Measurements from ENCODE around the gene SLC9A3.

Gene SLC9A3

DNA sequence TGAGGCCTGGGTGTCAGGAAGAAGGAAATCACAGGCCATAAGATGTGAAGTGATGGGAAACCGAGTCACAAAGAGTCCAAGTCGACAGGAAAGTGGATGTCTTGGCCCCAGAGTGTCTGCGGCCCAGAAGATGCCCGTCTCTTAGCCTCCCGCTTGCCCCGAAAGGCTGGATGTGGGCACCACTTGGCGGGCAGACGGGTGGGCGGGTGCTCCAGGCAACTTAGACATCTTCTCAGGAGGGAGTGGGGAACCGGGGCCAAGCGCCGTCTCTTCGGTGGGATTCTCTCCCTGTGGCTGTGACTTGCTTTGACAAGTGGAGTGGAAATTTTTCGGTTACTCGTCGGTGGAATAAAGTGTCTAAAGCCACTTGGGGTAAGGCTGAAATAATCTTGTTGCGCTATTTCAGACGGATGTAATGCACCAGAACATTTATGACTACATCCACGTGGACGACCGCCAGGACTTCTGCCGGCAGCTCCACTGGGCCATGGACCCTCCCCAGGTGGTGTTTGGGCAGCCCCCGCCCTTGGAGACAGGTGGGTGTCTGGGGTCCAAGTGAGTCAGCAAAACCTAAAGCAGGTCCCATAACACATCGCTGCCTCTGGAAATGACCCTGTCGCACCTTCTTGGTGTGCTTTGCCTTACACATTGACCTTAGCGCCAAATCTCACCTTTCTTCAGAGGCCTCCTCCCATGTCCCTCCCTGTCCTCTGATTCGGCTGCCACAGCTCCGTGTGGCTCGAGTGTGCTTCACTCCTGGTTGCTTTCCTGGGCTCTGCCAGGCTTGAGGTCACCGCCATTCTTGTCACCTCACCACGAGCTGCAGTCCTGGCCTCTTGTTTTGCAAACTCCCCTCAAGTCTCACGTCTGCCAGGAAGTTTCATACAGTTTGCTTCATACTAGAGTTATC, 101.7 kb downstream of the SLC9A3 start:
- ChIA-PET CTCF (no interaction called here), POLR2A (interaction anchor here (0.8 to 1.1 kb wide), 2 partner anchors 8 to 16 kb away, joined by 3 to 5 read pairs; no protein-coding TSS in a partner anchor)
- no peak for DNase-seq (ENCODE audit: extremely low spot score)
- TF ChIP-seq FOXK2 (IDR thresholded peaks at IDR 0.05) (no peak), HDGF (IDR thresholded peaks at IDR 0.05; ENCODE audit: borderline replicate concordance) (no peak), FOXA1 (IDR thresholded peaks at IDR 0.05) (no peak), L3MBTL2 (conservative IDR thresholded peaks at IDR 0.05) (no peak), CTBP1 (IDR thresholded peaks at IDR 0.05; ENCODE audit: borderline replicate concordance) (no peak), TARDBP (IDR thresholded peaks at IDR 0.05) (no peak), ZNF384 (IDR thresholded peaks at IDR 0.05) (no peak), BHLHE40 (IDR thresholded peaks at IDR 0.05; ENCODE audit: borderline replicate concordance) (no peak), ELF4 (IDR thresholded peaks at IDR 0.05) (no peak)
- TF ChIP-seq, protein P1, sequence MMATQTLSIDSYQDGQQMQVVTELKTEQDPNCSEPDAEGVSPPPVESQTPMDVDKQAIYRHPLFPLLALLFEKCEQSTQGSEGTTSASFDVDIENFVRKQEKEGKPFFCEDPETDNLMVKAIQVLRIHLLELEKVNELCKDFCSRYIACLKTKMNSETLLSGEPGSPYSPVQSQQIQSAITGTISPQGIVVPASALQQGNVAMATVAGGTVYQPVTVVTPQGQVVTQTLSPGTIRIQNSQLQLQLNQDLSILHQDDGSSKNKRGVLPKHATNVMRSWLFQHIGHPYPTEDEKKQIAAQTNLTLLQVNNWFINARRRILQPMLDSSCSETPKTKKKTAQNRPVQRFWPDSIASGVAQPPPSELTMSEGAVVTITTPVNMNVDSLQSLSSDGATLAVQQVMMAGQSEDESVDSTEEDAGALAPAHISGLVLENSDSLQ (IDR thresholded peaks at IDR 0.05) = no peak

DNA sequence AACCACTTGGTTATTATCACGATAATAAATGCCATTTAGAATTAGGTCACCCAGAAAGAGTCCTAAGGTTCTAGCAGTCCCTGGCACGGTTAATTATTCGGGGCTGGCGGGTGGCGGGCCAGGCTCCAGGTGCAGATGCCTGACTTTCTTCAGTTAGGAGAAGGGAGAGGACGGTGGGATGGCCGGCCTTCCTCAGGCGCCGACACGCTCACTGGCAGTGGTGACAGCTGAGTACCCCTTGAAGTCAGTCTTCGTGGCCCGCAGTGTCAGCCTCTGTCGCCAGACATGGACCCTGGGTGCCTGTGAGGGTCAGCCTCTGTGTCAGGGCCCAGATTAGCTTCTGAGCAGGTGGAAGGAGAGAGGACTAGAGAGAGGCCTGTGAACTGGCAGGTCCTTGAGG, 102.3 kb downstream of the SLC9A3 start:
- ChIA-PET POLR2A (no interaction called here), CTCF (no interaction called here)
- DNase-seq (ENCODE audit: extremely low spot score) = no peak
- TF ChIP-seq HDGF (IDR thresholded peaks at IDR 0.05; ENCODE audit: borderline replicate concordance) = no peak
- TF ChIP-seq, protein P1 (IDR thresholded peaks at IDR 0.05) = no peak

DNA sequence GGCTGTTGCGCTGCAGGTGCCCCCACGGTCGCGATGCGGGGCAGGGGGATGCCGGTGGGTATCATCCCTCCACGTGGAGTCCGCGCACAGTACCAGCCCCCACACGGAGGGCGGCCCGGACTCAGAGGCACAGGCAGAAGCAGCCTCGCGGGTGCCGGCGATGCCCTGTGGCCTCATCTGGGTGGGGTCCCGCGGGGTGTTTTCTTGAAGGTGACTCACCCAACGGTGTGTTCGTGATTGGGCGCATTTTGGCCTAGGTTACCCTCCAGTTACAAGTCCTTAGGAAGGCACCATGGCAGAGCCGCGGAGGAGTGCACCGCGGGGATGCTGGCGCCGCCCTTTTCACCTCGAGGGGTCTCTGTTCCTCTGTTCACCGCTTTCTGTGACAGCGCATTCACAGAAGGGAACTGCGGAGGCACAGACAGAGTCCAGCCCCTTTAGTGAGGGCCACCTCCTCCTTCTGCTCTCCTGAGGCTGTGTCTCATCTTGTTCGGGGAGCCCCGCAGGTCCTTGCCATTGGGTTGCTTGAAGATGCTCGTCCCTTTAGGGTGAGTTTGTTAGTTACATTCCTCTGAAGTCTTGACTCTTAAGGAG, 102.9 kb downstream of the SLC9A3 start:
- ChIA-PET POLR2A (no interaction called here), CTCF (no interaction called here)
- no peak for TF ChIP-seq NFRKB (IDR thresholded peaks at IDR 0.05)
- TF ChIP-seq ELF4 (IDR thresholded peaks at IDR 0.05) = no peak
- no peak for TF ChIP-seq CTBP1 (IDR thresholded peaks at IDR 0.05; ENCODE audit: borderline replicate concordance)
- no peak for TF ChIP-seq SUZ12 (IDR thresholded peaks at IDR 0.05)
- TF ChIP-seq FOXM1 (IDR thresholded peaks at IDR 0.05; ENCODE audit: borderline replicate concordance) = no peak
- no peak for TF ChIP-seq LEF1 (IDR thresholded peaks at IDR 0.05; ENCODE audit: borderline replicate concordance)
- TF ChIP-seq BHLHE40 (IDR thresholded peaks at IDR 0.05; ENCODE audit: borderline replicate concordance) = no peak
- TF ChIP-seq SP1 (IDR thresholded peaks at IDR 0.05) = no peak
- no peak for TF ChIP-seq FOXK2 (IDR thresholded peaks at IDR 0.05)
- DNase-seq (ENCODE audit: extremely low spot score) = no peak

DNA sequence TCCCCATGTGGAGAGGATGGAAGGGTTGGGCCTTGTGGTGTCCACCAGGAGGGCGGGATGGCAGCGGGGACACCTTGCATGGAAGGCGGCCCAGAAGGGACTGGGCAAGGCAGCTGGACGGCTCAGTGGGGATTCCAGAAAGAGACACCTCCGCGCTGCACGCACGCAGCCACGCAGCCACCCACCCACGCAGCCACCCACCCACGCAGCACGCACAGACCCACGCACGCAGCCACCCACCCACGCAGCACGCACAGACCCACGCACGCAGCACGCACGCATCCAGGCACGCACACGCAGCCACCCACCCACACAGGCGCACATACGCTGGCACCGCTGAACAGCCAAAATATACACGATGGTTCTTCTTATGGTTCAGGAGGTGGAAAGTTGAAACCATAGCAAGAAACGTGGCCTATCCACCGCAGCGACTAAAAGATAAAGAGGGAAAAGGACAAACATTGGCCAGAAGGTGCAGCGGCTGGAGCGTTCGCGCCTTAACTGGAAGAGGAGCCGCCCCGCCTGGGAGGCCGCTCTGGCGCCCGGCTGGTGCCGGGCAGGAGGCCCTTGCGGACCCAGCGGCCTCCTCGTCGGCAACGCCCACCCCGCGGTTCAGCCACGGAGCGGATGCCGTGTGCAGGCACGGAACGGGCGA, 103.5 kb downstream of the SLC9A3 start:
- no peak for TF ChIP-seq L3MBTL2 (conservative IDR thresholded peaks at IDR 0.05)
- no peak for TF ChIP-seq FOXA1 (IDR thresholded peaks at IDR 0.05)
- TF ChIP-seq ARNT (IDR thresholded peaks at IDR 0.05) = no peak
- TF ChIP-seq ZNF384 (IDR thresholded peaks at IDR 0.05) = no peak
- TF ChIP-seq, protein P1 (IDR thresholded peaks at IDR 0.05) = no peak
- no peak for TF ChIP-seq TARDBP (IDR thresholded peaks at IDR 0.05)
- no peak for TF ChIP-seq ELF4 (IDR thresholded peaks at IDR 0.05)
- TF ChIP-seq BHLHE40 (IDR thresholded peaks at IDR 0.05; ENCODE audit: borderline replicate concordance) = no peak
- TF ChIP-seq SP1 (IDR thresholded peaks at IDR 0.05) = no peak
- no peak for TF ChIP-seq HDGF (IDR thresholded peaks at IDR 0.05; ENCODE audit: borderline replicate concordance)
- no peak for TF ChIP-seq FOXK2 (IDR thresholded peaks at IDR 0.05)
- no peak for TF ChIP-seq NFRKB (IDR thresholded peaks at IDR 0.05)
- TF ChIP-seq FOXM1 (IDR thresholded peaks at IDR 0.05; ENCODE audit: borderline replicate concordance) = no peak
- no peak for TF ChIP-seq SUZ12 (IDR thresholded peaks at IDR 0.05)
- TF ChIP-seq CTBP1 (IDR thresholded peaks at IDR 0.05; ENCODE audit: borderline replicate concordance) = no peak
- TF ChIP-seq LEF1 (IDR thresholded peaks at IDR 0.05; ENCODE audit: borderline replicate concordance) = no peak
- no peak for DNase-seq (ENCODE audit: extremely low spot score)
- CTCF ChIA-PET = no interaction called here
- POLR2A ChIA-PET = interaction anchor here (1.0 kb wide), 1 partner anchor 12 kb away, joined by 3 read pairs; no protein-coding TSS in a partner anchor
